BJ (cell line): ENCODE results near the gene ZBTB44. TPM values are rescaled to one million over a fixed set of nuclear protein-coding genes. Genes with fewer than 3 reads are reported as not detected.

ENCODE experiments used
- CTCF ChIA-PET: fragments of 350-600 bp; formaldehyde crosslinking; extraction: SDS; loops from one replicate; lab custom pipeline; 2021; ENCODE audit warnings: antibody characterized with exemption, inconsistent platforms; lab: Yijun Ruan, JAX
- POLR2A ChIA-PET: fragments of 300-600 bp; sonication (Branson Sonifier 250); formaldehyde crosslinking; extraction: SDS; loops from one replicate; lab custom pipeline; 2021; ENCODE audit warnings: antibody characterized with exemption; lab: Charles Lee
- DNase-seq: peaks from one replicate; pipeline ENCODE4 v3.0.0-alpha.2; 2011; ENCODE audit warnings: low read depth
- H3K27me3 ChIP-seq: 2 replicates; pipeline ENCODE4 v1.6.0; 2011; ENCODE audit warnings: low read length; ENCODE audit not compliant: control insufficient read depth, insufficient read depth
- H3K36me3 ChIP-seq: 2 replicates; pipeline ENCODE4 v1.5.1; 2011; ENCODE audit warnings: low read length; ENCODE audit not compliant: control insufficient read depth, insufficient read depth
- H3K4me3 ChIP-seq: 2 replicates; pipeline ENCODE4 v1.5.1; 2011; ENCODE audit warnings: low read depth, mild to moderate bottlenecking, control low read depth, low read length
- polyA plus RNA-seq: library from polyadenylated mRNA; depleted of rRNA; stranded (reverse); fragments of >200 nt; gene quantifications from 2 replicates; pipeline ENCODE4 v1.2.3, GENCODE V29; 2011
- TF ChIP-seq, protein P1 (sequence below): IDR thresholded peaks from 2 replicates; pipeline ENCODE4 v1.5.1; 2011; ENCODE audit warnings: low read depth, mild to moderate bottlenecking, control low read depth, inconsistent platforms, low read length, moderate library complexity; ENCODE audit not compliant: insufficient read depth

ZBTB44 gene
- polyA plus RNA-seq, 1 experiment, result 11.5 TPM

DNA sequence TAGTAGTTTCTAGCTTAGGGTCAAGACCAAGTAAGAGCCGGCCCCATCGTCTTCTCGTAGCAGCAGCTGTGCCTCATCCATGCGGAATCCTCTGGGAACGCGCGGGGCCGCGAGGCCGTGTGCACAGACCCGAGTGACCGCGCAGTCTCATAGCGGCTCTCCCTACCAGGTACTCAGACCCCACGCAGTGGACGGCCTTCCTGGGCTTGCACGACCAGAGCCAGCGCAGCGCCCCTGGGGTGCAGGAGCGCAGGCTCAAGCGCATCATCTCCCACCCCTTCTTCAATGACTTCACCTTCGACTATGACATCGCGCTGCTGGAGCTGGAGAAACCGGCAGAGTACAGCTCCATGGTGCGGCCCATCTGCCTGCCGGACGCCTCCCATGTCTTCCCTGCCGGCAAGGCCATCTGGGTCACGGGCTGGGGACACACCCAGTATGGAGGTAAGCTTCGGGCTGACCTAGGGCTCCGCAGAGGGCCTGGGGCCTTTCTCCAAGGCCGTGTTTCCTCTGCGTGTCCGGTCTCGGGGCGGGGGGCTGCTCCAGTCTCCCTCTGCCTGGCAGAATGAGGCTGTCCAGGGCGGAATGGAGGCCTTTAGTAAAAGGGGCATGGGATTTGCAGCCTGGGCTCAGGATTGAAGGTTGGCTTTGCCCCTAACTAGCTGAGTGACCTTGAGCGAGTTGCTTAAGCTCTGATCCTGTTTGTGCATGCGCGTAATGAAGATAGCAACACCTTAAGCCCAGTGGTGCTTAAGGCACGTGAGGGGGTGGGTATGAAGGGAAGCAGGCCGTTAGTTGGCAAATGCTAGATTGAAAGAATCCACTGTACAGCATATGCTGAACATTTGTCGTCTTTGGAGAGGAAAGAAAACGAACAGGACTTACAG, 106.2 kb downstream of the ZBTB44 start:
- TF ChIP-seq, protein P1, sequence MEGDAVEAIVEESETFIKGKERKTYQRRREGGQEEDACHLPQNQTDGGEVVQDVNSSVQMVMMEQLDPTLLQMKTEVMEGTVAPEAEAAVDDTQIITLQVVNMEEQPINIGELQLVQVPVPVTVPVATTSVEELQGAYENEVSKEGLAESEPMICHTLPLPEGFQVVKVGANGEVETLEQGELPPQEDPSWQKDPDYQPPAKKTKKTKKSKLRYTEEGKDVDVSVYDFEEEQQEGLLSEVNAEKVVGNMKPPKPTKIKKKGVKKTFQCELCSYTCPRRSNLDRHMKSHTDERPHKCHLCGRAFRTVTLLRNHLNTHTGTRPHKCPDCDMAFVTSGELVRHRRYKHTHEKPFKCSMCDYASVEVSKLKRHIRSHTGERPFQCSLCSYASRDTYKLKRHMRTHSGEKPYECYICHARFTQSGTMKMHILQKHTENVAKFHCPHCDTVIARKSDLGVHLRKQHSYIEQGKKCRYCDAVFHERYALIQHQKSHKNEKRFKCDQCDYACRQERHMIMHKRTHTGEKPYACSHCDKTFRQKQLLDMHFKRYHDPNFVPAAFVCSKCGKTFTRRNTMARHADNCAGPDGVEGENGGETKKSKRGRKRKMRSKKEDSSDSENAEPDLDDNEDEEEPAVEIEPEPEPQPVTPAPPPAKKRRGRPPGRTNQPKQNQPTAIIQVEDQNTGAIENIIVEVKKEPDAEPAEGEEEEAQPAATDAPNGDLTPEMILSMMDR, result no peak
- H3K36me3 ChIP-seq, result no peaks in the 10 kb centered on the region
- H3K27me3 ChIP-seq, result peaks cover 11% of the 10 kb centered on the region
- H3K4me3 ChIP-seq, result no peak overlapping the region
- DNase-seq, result no peak
- ChIA-PET POLR2A (no interaction called here), CTCF (no interaction called here)

DNA sequence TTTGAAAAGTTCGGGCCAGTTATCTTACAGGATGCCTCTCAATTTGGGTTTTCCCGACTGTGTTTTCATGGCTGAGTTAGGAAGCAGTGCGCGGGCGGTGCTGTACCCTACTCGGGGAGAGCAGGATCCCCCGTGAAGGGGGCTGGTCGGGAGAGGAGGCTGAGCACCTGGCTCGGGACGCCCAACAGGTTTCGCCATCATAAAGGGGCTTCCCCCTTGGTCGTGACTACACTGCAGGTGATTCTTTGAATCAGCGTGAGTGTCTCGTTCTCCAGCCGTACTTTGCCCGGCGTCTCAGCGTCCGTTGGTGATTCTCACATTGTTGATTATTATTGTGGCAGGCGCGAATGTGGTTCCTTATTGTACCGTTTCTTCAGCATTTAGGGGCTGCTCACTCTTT, 108.6 kb downstream of the ZBTB44 start:
- Histone ChIP-seq H3K4me3 (no peak overlapping the region), H3K27me3 (peaks cover 8% of the 10 kb centered on the region), H3K36me3 (no peaks in the 10 kb centered on the region)
- DNase-seq, result no peak
- ChIA-PET CTCF (no interaction called here), POLR2A (no interaction called here)
- TF ChIP-seq, protein P1, result no peak

DNA sequence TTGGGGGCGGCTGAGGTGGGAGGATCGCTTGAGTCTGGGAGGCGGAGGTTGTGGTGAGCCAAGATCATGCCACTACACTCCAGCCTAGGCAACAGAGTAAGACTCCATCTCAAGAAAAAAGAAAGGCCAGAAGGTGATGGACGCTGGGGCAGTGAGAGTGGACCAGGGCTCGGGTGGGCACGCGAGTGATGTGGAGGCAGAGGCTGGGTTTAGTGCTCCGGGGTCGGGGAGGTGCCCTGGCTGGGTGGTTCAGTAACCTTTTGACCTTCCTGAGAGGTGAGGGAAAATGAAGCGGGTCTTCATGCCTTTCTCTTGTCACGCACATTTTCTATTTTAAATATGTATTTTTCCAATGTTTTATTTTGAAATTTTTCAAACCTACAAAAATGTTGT, 110.0 kb downstream of the ZBTB44 start:
- H3K4me3 ChIP-seq, result no peak overlapping the region
- peaks cover 6% of the 10 kb centered on the region for H3K27me3 ChIP-seq
- TF ChIP-seq, protein P1, result no peak
- POLR2A ChIA-PET, result no interaction called here
- DNase-seq, result no peak
- CTCF ChIA-PET, result interaction anchor here (0.9 to 1.6 kb wide), 2 partner anchors 8 to 657 kb away, joined by 4 to 5 read pairs; no protein-coding TSS in a partner anchor
- no peaks in the 10 kb centered on the region for H3K36me3 ChIP-seq

DNA sequence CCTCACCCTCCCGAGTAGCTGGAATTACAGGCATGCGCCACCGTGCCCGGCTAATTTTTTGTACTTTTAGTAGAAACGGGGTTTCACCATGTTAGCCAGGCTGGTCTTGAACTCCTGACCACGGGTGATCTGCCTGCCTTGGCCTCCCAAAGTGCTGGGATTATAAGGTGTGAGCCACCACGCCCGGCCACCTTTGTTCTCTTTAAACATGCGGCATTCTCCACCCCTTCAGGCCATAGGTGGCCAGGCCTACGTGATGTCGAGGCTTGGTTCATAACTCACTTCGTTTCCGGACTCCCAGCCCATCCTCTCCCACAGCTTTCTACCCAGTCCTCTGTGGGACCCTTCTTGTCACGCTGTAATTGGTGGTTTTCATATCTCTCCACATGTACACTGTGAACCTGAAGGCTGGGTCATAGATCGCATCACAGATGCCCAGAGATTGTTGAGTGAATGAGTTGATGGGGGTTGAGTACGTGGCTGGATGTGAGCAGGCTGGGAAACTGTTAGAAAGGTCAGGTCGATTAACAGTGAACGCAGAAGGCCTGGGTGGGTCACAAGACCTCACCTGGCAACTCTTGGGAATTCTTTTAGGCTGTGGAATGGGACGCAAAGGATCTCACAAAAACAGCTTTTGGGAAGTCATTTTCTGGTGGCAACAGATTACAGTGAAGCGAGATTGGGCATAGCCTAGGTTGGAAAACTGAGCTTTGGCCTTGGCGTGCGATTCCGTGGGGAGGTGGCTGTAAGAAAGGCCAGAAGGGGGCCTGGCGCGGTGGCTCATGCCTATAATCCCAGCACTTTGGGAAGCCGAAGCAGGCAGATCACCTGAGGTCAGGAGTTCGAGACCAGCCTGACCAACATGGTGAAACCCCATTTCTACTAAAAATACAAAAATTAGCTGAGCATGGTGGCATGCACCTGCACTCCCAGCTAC, 110.7 kb downstream of the ZBTB44 start:
- POLR2A ChIA-PET, result no interaction called here
- Histone ChIP-seq H3K36me3 (no peaks in the 10 kb centered on the region), H3K27me3 (peaks cover 5% of the 10 kb centered on the region), H3K4me3 (no peak overlapping the region)
- no peak for DNase-seq
- CTCF ChIA-PET, result interaction anchor here (0.9 to 1.6 kb wide), 3 partner anchors 9 to 658 kb away, joined by 3 to 5 read pairs (median 4); no protein-coding TSS in a partner anchor
- TF ChIP-seq, protein P1, result no peak
